HCT116 (cell line): Measurements from ENCODE around the gene LCA5L. TPM values are rescaled to one million over a fixed set of nuclear protein-coding genes. Genes with fewer than 3 reads are reported as not detected.

Source experiments
- ATAC-seq: fragments of 200-7000 bp; cut with Tn5 transposase; 2 replicates; pipeline ENCODE4 v1.9.1; 2020; ENCODE audit warnings: mild to moderate bottlenecking, moderate library complexity
- BruUV-seq: library from RNA; stranded (reverse); fragments of 400-500 nt; replicated peaks from 2 replicates; lab custom pipeline; 2021; lab: Mats Ljungman, UMichigan
- CTCF ChIA-PET: fragments of 300-600 bp; sonication (Branson Sonifier 250); formaldehyde crosslinking; loops from one replicate; lab custom pipeline; 2021; ENCODE audit warnings: antibody characterized with exemption; lab: Charles Lee
- POLR2A ChIA-PET: fragments of 300-600, 350-600 bp; sonication (Branson Sonifier 250); formaldehyde crosslinking; loops from one replicate; lab custom pipeline; 2021; ENCODE audit warnings: antibody characterized with exemption; lab: Charles Lee
- RAD21 ChIA-PET, 2 experiments: fragments of 300-600 bp; sonication (Branson Sonifier 250); formaldehyde crosslinking; loops; one replicate each; lab custom pipeline; 2023; ENCODE audit warnings: low total read pairs in 2 of 2; ENCODE audit not compliant: uncharacterized antibody in 2 of 2, unreplicated experiment in 2 of 2, low non-redundant PET in 1 of 2; lab: Charles Lee
- DNase-seq: peaks from one replicate; pipeline ENCODE4 v3.0.0-alpha.2; 2010; ENCODE audit warnings: low read depth, low spot score
- H2AFZ ChIP-seq: fragments of 200-600 bp; shearing (Covaris generic), sonication (generic); 2 replicates; pipeline ENCODE4 v1.6.1; 2017; ENCODE audit warnings: low read depth, mixed run types, mixed read lengths, antibody characterized with exemption, low read length; ENCODE audit not compliant: poor library complexity, severe bottlenecking
- H3K27ac ChIP-seq: 2 replicates; pipeline ENCODE4 v1.5.1; 2012; ENCODE audit warnings: low read depth, low read length
- H3K27me3 ChIP-seq: fragments of 200-600 bp; sonication (generic); 2 replicates; pipeline ENCODE4 v1.6.1; 2016; ENCODE audit warnings: mixed run types, low read length, mixed read lengths; ENCODE audit not compliant: insufficient read depth
- H3K36me3 ChIP-seq, 2 experiments: fragments of 200-500 bp in 1 of 2; fragments of 200-600 bp in 1 of 2; sonication (Bioruptor generic) in 1 of 2; sonication (generic) in 1 of 2; 2 replicates each; pipeline versions ENCODE4 v1.5.1 to v1.6.1; 2014 to 2016; ENCODE audit warnings: low read length in 2 of 2, inconsistent platforms in 1 of 2, mixed read lengths in 1 of 2, mixed run types in 1 of 2; ENCODE audit not compliant: insufficient read depth in 2 of 2, control insufficient read depth in 1 of 2
- H3K4me1 ChIP-seq, 2 experiments: fragments of 200-600 bp in 1 of 2; sonication (generic) in 1 of 2; 2 replicates each; pipeline versions ENCODE4 v1.5.1 to v1.6.1; 2012 to 2017; ENCODE audit warnings: low read length in 2 of 2, inconsistent platforms in 1 of 2, mild to moderate bottlenecking in 1 of 2, mixed read lengths in 1 of 2, mixed run types in 1 of 2, moderate library complexity in 1 of 2; ENCODE audit not compliant: insufficient read depth in 2 of 2, control insufficient read depth in 1 of 2
- H3K4me2 ChIP-seq: fragments of 200-600 bp; sonication (generic); 2 replicates; pipeline ENCODE4 v1.6.1; 2017; ENCODE audit warnings: mixed run types, low read length, mixed read lengths
- H3K4me3 ChIP-seq, 2 experiments: fragments of 200-600 bp in 1 of 2; sonication (generic) in 1 of 2; replicated peaks in 1 of 2; 2 replicates each; pipeline ENCODE4 v1.5.1; 2011 to 2016; ENCODE audit warnings: low read length in 2 of 2, control low read depth in 1 of 2, low read depth in 1 of 2, mild to moderate bottlenecking in 1 of 2, mixed read lengths in 1 of 2, mixed run types in 1 of 2
- H3K79me2 ChIP-seq: fragments of 200-600 bp; sonication (generic); 2 replicates; pipeline ENCODE4 v1.6.1; 2017; ENCODE audit warnings: mild to moderate bottlenecking, mixed run types, low read length, moderate library complexity, mixed read lengths; ENCODE audit not compliant: insufficient read depth
- H3K9ac ChIP-seq: fragments of 200-600 bp; sonication (generic); 2 replicates; pipeline ENCODE4 v1.6.1; 2016; ENCODE audit warnings: low read length, mixed read lengths
- H3K9me2 ChIP-seq: fragments of 200-600 bp; sonication (generic), shearing (Covaris generic); 2 replicates; pipeline ENCODE4 v1.6.1; 2017; ENCODE audit warnings: mixed run types, mild to moderate bottlenecking, moderate library complexity; ENCODE audit not compliant: insufficient read depth
- H3K9me3 ChIP-seq, 2 experiments: fragments of 200-500 bp in 1 of 2; fragments of 200-600 bp in 1 of 2; sonication (Bioruptor generic) in 1 of 2; sonication (generic) in 1 of 2; 2 replicates each; pipeline ENCODE4 v1.6.1; 2014 to 2017; ENCODE audit warnings: low read length in 2 of 2, mixed read lengths in 2 of 2, inconsistent platforms in 1 of 2, low read depth in 1 of 2, mild to moderate bottlenecking in 1 of 2, mixed run types in 1 of 2, moderate library complexity in 1 of 2; ENCODE audit not compliant: control insufficient read depth in 1 of 2, insufficient read depth in 1 of 2
- H4K20me1 ChIP-seq: fragments of 200-600 bp; sonication (generic), shearing (Covaris generic); 2 replicates; pipeline ENCODE4 v1.6.1; 2017; ENCODE audit warnings: mixed run types, mild to moderate bottlenecking, moderate library complexity; ENCODE audit not compliant: insufficient read depth
- ATF3 ChIP-seq: IDR thresholded peaks from 2 replicates; pipeline ENCODE4 v1.6.1; 2012
- ELF1 ChIP-seq: IDR thresholded peaks from 2 replicates; pipeline ENCODE4 v1.6.1; 2012; ENCODE audit warnings: low read depth, borderline replicate concordance
- JUND ChIP-seq: IDR thresholded peaks from 2 replicates; pipeline ENCODE4 v1.6.1; 2012
- POLR2A ChIP-seq: IDR thresholded peaks from 2 replicates; pipeline ENCODE4 v1.7.0; 2011; ENCODE audit warnings: borderline replicate concordance; ENCODE audit not compliant: insufficient read depth, insufficient read length; ENCODE audit errors: extremely low read depth
- POLR2AphosphoS5 ChIP-seq: IDR thresholded peaks from 2 replicates; pipeline ENCODE4 v1.6.1; 2011; ENCODE audit warnings: mild to moderate bottlenecking, low read depth, low read length, moderate library complexity
- REST ChIP-seq: IDR thresholded peaks from 2 replicates; pipeline ENCODE4 v1.6.1; 2012; ENCODE audit warnings: low read depth
- TCF7L2 ChIP-seq: IDR thresholded peaks from 2 replicates; pipeline ENCODE4 v1.7.0; 2011; ENCODE audit warnings: borderline replicate concordance, inconsistent platforms; ENCODE audit not compliant: insufficient read depth, insufficient read length; ENCODE audit errors: extremely low read depth
- YY1 ChIP-seq: IDR thresholded peaks from 2 replicates; pipeline ENCODE4 v1.6.1; 2011; ENCODE audit warnings: low read length, low read depth, moderate library complexity, mild to moderate bottlenecking; ENCODE audit not compliant: insufficient replicate concordance; ENCODE audit errors: extremely low read depth
- ZBTB33 ChIP-seq: IDR thresholded peaks from 2 replicates; pipeline ENCODE4 v1.6.1; 2011; ENCODE audit warnings: mild to moderate bottlenecking, low read length, moderate library complexity; ENCODE audit not compliant: insufficient replicate concordance; ENCODE audit errors: extremely low read depth
- ZNF274 ChIP-seq: fragments of 200-500 bp; sonication (Bioruptor generic); IDR thresholded peaks from 2 replicates; pipeline ENCODE4 v1.6.1; 2014; ENCODE audit warnings: mild to moderate bottlenecking, low read depth, low read length, inconsistent platforms
- intact Hi-C: fragments of 100-400 bp; cut with micrococcal nuclease; formaldehyde crosslinking; loops from 2 replicates; pipeline ENCODE4 v1.10.0; 2022
- total RNA-seq: library from RNA; stranded (reverse); gene quantifications from one replicate; pipeline ENCODE4 v1.2.1, GENCODE V29; 2021; ENCODE audit not compliant: unreplicated experiment

The LCA5L gene
- total RNA-seq, 1 experiment from 2014 or later: 1.9 TPM

- no peaks in the 10 kb centered on the region for H3K4me1 ChIP-seq
- BruUV-seq: no TSS peak
- no peak overlapping the region for H3K4me3 ChIP-seq
- no peak for ATAC-seq
- no peak for TF ChIP-seq POLR2AphosphoS5
- no peak for TF ChIP-seq ELF1
- TF ChIP-seq TCF7L2: no peak
- TF ChIP-seq ATF3: no peak
- no peak for TF ChIP-seq REST
- no peak for TF ChIP-seq ZNF274
- TF ChIP-seq ZBTB33: no peak
- TF ChIP-seq POLR2A: no peak
- TF ChIP-seq JUND: no peak
- TF ChIP-seq YY1: no peak
- no peak overlapping the region for H2AFZ ChIP-seq
- CTCF ChIA-PET: interaction anchor here (1.3 to 2.2 kb wide), 2 partner anchors 10 to 12 kb away, joined by 3 to 10 read pairs; no protein-coding TSS in a partner anchor
- no peaks in the 10 kb centered on the region for H3K9me3 ChIP-seq
- H3K9me2 ChIP-seq: no peaks in the 10 kb centered on the region
- no peaks in the 10 kb centered on the region for H3K36me3 ChIP-seq
- H3K4me2 ChIP-seq: no peak overlapping the region
- H3K27ac ChIP-seq: no peak overlapping the region
- H3K9ac ChIP-seq: no peak overlapping the region
- RAD21 ChIA-PET: no interaction called here
- no peaks in the 10 kb centered on the region for H3K27me3 ChIP-seq
- POLR2A ChIA-PET: no interaction called here
- DNase-seq: no peak
- no peaks in the 10 kb centered on the region for H3K79me2 ChIP-seq
- intact Hi-C loops: no loop called here
- H4K20me1 ChIP-seq: no peaks in the 10 kb centered on the region
Measured at GRCh38 chr21:39430954-39431353, 14.6 kb downstream of the LCA5L start.
